Effector memory CD8-positive, alpha-beta T cell (primary cell): Measurements from ENCODE around the gene SH3YL1.

Experiments used
- ATAC-seq: fragments of 150-1000 bp; cut with Tn5 transposase; replicated peaks from 2 replicates; pipeline ENCODE4 v1.10.0; 2021; ENCODE audit warnings: mild to moderate bottlenecking, moderate library complexity
- DNase-seq, 3 experiments: peaks; one replicate each; pipeline ENCODE4 v3.0.0; 2021
- H3K27ac Mint-ChIP-seq, 2 donors: one replicate each; pipeline ENCODE4 v1.8.0; 2022; ENCODE audit warnings: mild to moderate bottlenecking in 2 of 2, mixed read lengths in 2 of 2, moderate library complexity in 2 of 2
- H3K27me3 Mint-ChIP-seq, 2 donors: one replicate each; pipeline ENCODE4 v1.8.0; 2022; ENCODE audit warnings: mixed read lengths in 2 of 2
- H3K36me3 Mint-ChIP-seq: one replicate; pipeline ENCODE4 v1.8.0; 2022; ENCODE audit warnings: mild to moderate bottlenecking, moderate library complexity, mixed read lengths; ENCODE audit not compliant: insufficient read depth
- H3K4me1 Mint-ChIP-seq, 2 donors: one replicate each; pipeline ENCODE4 v1.8.0; 2022; ENCODE audit warnings: low read depth in 2 of 2, mixed read lengths in 2 of 2
- H3K4me3 Mint-ChIP-seq, 2 donors: one replicate each; pipeline ENCODE4 v1.8.0; 2022; ENCODE audit warnings: mild to moderate bottlenecking in 2 of 2, mixed read lengths in 2 of 2, moderate library complexity in 2 of 2
- H3K9me3 Mint-ChIP-seq, 2 donors: one replicate each; pipeline ENCODE4 v1.8.0; 2022; ENCODE audit warnings: mixed read lengths in 2 of 2
- total RNA-seq, 9 experiments: gene quantifications; one replicate each; lab custom pipeline; 2026; lab: John Stamatoyannopoulos, UW

The SH3YL1 gene
- 18.8 to 66.0 (median 28.3) reads per million in 9 experiments for total RNA-seq

DNA sequence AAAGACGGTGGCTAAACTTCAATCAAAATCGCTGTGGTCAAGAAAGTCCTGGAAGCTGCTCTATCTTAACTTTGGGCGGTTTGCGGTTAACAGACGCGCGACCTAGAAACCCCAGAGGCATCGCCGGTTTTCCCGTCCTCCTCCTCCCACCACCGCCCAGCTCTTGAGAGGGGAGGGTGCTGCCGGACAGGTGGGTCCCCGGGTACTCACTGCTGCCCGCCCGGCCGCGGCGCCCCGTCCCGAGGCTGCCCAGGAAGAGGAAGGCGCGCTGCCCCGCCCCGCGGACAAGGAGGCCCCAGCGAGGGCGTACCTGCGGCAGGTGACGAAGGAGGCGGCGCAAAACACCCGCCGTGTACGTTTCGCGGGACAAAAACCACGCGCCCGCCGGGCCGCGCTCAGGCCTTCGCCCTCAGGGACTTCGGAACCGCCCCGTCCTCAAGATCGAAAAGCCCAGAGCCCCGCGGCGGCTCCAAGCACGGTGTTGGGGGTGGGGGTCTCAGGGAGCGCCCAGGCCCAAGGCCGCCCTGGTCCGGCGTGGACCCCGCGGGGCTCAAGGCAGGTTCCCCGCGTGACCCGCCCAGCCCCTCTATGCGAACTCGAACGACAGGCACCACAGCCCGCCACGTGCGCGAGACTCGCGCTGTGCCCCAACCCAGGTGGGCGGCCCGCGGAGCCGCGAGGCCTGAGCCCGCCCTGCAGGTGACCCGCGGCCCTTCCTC, at the start of gene SH3YL1:
TSS of gene SH3YL1 (minus strand) at position 259 of the 719 bp plus-strand sequence. CDS start at position 211, 48 bp downstream.
- peak within 1 kb of the TSS; percentile 88 to 90 for H3K4me3 Mint-ChIP-seq
- no peaks in the 10 kb centered on the region for H3K9me3 Mint-ChIP-seq
- peaks cover 21 to 28% of the 10 kb centered on the region in 2 donors for H3K4me1 Mint-ChIP-seq
- no peaks in the 10 kb centered on the region for H3K27me3 Mint-ChIP-seq
- ATAC-seq, result peak; percentile 41
- H3K36me3 Mint-ChIP-seq, result peaks cover 20% of the 10 kb centered on the region
- peak within 1 kb of the TSS; percentile 96 to 97 for H3K27ac Mint-ChIP-seq
- peak; percentile 51 to 56 (median 54) for DNase-seq

- Mint-ChIP-seq H3K36me3 (no peaks in the 10 kb centered on the region), H3K27me3 (peaks cover 6 to 7% of the 10 kb centered on the region in 2 donors), H3K9me3 (no peaks in the 10 kb centered on the region), H3K27ac (no peak overlapping the region), H3K4me1 (peaks cover 0 to 4% of the 10 kb centered on the region in 2 donors), H3K4me3 (no peak overlapping the region)
- ATAC-seq (no peak), DNase-seq (no peak)
Measured at GRCh38 chr2:310994-311393, 47.2 kb upstream of the SH3YL1 start.

GRCh38 chr2:309954-310510, 46.2 kb upstream of the SH3YL1 start:
- Mint-ChIP-seq H3K27me3 (peaks cover 5 to 7% of the 10 kb centered on the region in 2 donors), H3K4me1 (peaks cover 0 to 4% of the 10 kb centered on the region in 2 donors), H3K9me3 (no peaks in the 10 kb centered on the region), H3K36me3 (no peaks in the 10 kb centered on the region), H3K4me3 (no peak overlapping the region), H3K27ac (no peak overlapping the region)
- DNase-seq, result no peak
- ATAC-seq, result no peak

DNA sequence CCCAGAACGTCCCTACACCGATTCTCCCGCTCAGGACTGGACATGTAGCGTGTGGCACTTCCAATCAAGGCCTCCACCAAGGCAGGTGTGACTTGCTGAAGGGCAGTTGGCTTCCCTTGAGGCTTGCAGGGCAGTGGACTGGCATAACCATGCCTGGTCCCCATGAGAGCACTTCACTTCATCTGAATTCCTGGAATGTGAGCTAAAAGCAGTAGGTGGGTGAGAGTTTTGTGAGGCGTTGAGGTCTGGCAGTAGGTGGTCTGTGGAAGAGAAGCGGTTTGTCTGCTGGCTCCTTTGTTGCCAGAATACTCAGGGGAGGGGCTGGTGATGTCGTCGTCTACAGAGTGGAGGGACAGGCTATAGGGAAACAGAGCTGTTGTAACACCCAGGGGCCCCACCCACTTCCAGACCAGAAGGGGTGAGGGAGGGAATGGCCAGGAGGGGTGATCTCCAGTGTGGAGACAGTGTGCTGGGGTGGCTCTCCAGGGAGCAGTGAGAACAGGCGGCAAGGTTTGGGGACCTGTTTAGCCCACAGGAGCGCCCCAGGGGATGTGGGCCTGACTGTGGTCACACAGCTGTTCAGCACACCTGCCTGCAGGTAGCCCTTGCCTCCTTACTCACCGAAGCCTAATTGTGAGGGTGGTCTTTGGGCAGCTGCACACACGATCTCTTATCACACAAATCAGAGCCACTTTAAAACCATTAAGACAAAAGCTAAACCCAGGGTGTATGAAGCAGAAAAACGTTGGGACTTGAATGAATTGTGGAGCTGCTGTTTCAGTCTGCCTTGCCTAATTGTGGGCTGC, 45.5 kb upstream of the SH3YL1 start:
- Mint-ChIP-seq H3K36me3 (no peaks in the 10 kb centered on the region), H3K27me3 (peaks cover 5 to 7% of the 10 kb centered on the region in 2 donors), H3K4me3 (no peak overlapping the region), H3K9me3 (no peaks in the 10 kb centered on the region), H3K4me1 (peaks cover 0 to 4% of the 10 kb centered on the region in 2 donors), H3K27ac (no peak overlapping the region)
- ATAC-seq (no peak), DNase-seq (no peak)

- no peak overlapping the region for H3K4me3 Mint-ChIP-seq
- DNase-seq (no peak), ATAC-seq (no peak)
- H3K36me3 Mint-ChIP-seq, result no peaks in the 10 kb centered on the region
- H3K4me1 Mint-ChIP-seq, result peaks cover 0 to 4% of the 10 kb centered on the region in 2 donors
- H3K9me3 Mint-ChIP-seq, result no peaks in the 10 kb centered on the region
- H3K27ac Mint-ChIP-seq, result no peak overlapping the region
- H3K27me3 Mint-ChIP-seq, result peaks cover 4 to 17% of the 10 kb centered on the region in 2 donors
Measured at GRCh38 chr2:305366-305765, 41.5 kb upstream of the SH3YL1 start.

DNA sequence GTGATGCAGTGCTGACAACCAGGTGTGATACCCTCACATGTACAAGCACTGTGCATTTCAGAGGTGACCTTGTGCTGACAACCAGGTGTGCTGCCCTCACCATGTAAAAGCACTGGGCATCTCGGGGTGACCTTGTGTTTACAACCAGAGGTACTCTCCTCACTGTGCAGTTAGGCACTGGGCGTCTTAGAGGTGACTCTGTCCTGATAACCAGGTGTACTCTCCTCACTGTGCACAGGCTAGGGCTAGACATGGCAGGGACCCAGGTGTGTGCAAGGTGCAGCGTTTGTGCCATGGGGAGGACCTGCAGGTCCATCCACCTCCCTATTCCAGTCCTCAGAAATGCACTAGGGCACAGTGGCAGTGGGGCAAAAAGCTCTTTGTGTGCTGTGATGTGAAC, 32.5 kb upstream of the SH3YL1 start:
- no peak for ATAC-seq
- Mint-ChIP-seq H3K9me3 (no peaks in the 10 kb centered on the region), H3K4me3 (no peak overlapping the region), H3K27me3 (peaks cover 35 to 70% of the 10 kb centered on the region in 2 donors), H3K36me3 (no peaks in the 10 kb centered on the region), H3K27ac (no peak overlapping the region), H3K4me1 (no peaks in the 10 kb centered on the region)
- DNase-seq, result no peak

GRCh38 chr2:295090-295489, 31.3 kb upstream of the SH3YL1 start:
- H3K4me3 Mint-ChIP-seq, result no peak overlapping the region
- no peaks in the 10 kb centered on the region for H3K36me3 Mint-ChIP-seq
- H3K9me3 Mint-ChIP-seq, result no peaks in the 10 kb centered on the region
- H3K4me1 Mint-ChIP-seq, result peaks cover 0 to under 1% of the 10 kb centered on the region in 2 donors
- H3K27me3 Mint-ChIP-seq, result peaks cover 40 to 67% of the 10 kb centered on the region in 2 donors
- ATAC-seq (no peak), DNase-seq (no peak)
- H3K27ac Mint-ChIP-seq, result no peak overlapping the region

DNA sequence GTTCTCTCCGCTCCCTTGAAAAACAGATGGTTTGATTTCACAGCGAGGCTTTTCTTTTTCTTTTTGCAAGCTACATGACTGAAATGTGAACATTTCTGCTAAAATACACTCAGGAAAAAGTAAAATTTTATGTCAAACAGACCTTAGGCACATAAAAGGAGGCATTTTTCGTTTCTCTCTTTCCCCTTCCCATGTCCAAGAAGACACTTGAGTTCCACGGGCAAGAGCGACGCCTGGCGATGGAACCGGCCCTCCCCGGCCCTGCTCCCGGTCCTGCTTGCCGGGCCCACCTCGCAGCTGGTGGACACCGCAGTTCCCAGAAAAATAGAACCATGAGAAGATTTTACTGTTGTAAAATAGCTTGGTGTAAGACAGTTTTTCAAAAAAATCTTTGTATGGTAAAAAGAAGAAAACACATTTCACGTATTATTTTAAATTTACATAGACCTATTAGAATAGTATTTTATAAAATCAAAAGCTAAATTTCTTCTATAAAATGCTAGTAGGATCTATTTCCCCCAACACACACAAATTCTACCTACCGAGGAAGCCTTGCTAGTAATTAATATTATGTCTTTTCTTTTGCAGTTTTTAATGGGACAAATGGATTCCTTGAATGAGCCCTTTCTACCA, 26.4 kb upstream of the SH3YL1 start:
- Mint-ChIP-seq H3K4me1 (peaks cover 3 to 15% of the 10 kb centered on the region in 2 donors), H3K4me3 (peak overlapping the region; percentile 68 to 73), H3K27ac (no peak overlapping the region), H3K27me3 (peaks cover 27 to 55% of the 10 kb centered on the region in 2 donors), H3K36me3 (no peaks in the 10 kb centered on the region), H3K9me3 (no peaks in the 10 kb centered on the region)
- ATAC-seq, result peak; percentile 47
- DNase-seq, result peak; percentile 20 to 30 (median 22)

GRCh38 chr2:289362-290089, 25.7 kb upstream of the SH3YL1 start:
- ATAC-seq, result peak; percentile 42
- DNase-seq, result no peak
- Mint-ChIP-seq H3K27ac (no peak overlapping the region), H3K9me3 (no peaks in the 10 kb centered on the region), H3K36me3 (no peaks in the 10 kb centered on the region), H3K4me3 (peak overlapping the region; percentile 68 to 73), H3K4me1 (peaks cover 3 to 15% of the 10 kb centered on the region in 2 donors), H3K27me3 (peaks cover 22 to 48% of the 10 kb centered on the region in 2 donors)

GRCh38 chr2:288758-289361, 25.0 kb upstream of the SH3YL1 start:
- ATAC-seq (no peak), DNase-seq (no peak)
- Mint-ChIP-seq H3K27ac (no peak overlapping the region), H3K27me3 (peaks cover 22 to 45% of the 10 kb centered on the region in 2 donors), H3K9me3 (no peaks in the 10 kb centered on the region), H3K4me3 (peak overlapping the region; percentile 68 to 73), H3K36me3 (no peaks in the 10 kb centered on the region), H3K4me1 (peaks cover 3 to 15% of the 10 kb centered on the region in 2 donors)

GRCh38 chr2:287911-288757, 24.3 kb upstream of the SH3YL1 start, which contains the start of gene ALKAL2:
Gene ALKAL2, minus strand, starts transcription at chr2:288091. Its CDS starts 256 bp downstream, at chr2:287835.
- DNase-seq, result no peak
- Mint-ChIP-seq H3K36me3 (no peaks in the 10 kb centered on the region), H3K27ac (no peak within 1 kb of the TSS), H3K27me3 (peaks cover 22 to 45% of the 10 kb centered on the region in 2 donors), H3K9me3 (no peaks in the 10 kb centered on the region), H3K4me3 (peak within 1 kb of the TSS; percentile 68 to 73), H3K4me1 (peaks cover 3 to 15% of the 10 kb centered on the region in 2 donors)
- peak; percentile 29 for ATAC-seq
